ENCODE results near the gene IGF1. TPM values are rescaled to one million over a fixed set of nuclear protein-coding genes. Genes with fewer than 3 reads are reported as not detected.

IGF1 gene
- total RNA-seq, 2 donors from 2014 or later = 0.79 to 2.0 TPM

- Mint-ChIP-seq H3K27me3 (ENCODE audit: low read depth) (peaks cover 31% of the 10 kb centered on the region), H3K4me3 (no peak overlapping the region), H3K9me3 (peaks cover 2 to 3% of the 10 kb centered on the region in 2 donors), H3K27ac (no peak overlapping the region), H3K36me3 (ENCODE audit: insufficient read depth in 2 of 2) (no peaks in the 10 kb centered on the region), H3K4me1 (ENCODE audit: low read depth) (peaks cover 14% of the 10 kb centered on the region)
- no peak for ATAC-seq (replicated peaks in 1 of 2)
- no peak for DNase-seq
Measured at GRCh38 chr12:102406033-102406584, 74.3 kb downstream of the IGF1 start.

- DNase-seq (no peak), ATAC-seq (replicated peaks in 1 of 2) (no peak)
- H3K27ac Mint-ChIP-seq = no peak overlapping the region
- no peaks in the 10 kb centered on the region for H3K9me3 Mint-ChIP-seq
- peaks cover 30% of the 10 kb centered on the region for H3K27me3 Mint-ChIP-seq (ENCODE audit: low read depth)
- H3K4me3 Mint-ChIP-seq = no peak overlapping the region
- H3K36me3 Mint-ChIP-seq (ENCODE audit: insufficient read depth in 2 of 2) = peaks cover 0 to 2% of the 10 kb centered on the region in 2 donors
- no peaks in the 10 kb centered on the region for H3K4me1 Mint-ChIP-seq (ENCODE audit: low read depth)
Measured at GRCh38 chr12:102401087-102401486, 79.3 kb downstream of the IGF1 start.

DNA sequence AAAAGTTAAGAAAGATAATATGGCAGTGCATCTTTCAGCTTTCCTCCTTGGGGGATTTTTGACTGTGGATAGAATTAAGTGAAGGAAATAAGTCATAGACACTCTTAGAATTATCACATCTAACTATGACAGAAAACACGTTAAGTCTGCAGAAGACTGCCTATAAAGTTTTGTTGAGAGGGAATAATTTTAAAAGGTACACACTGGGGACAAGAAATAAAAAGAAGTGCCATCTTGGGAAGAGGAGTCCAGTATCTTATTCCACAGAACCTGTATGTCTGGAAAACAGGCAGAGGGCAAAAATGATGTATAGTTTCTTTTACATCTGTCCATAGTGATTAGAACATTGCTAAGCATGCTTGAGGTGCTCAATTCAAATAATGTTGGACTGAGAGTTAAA is 80.7 kb downstream of the IGF1 start:
- Mint-ChIP-seq H3K4me3 (no peak overlapping the region), H3K27ac (no peak overlapping the region), H3K36me3 (ENCODE audit: insufficient read depth in 2 of 2) (peaks cover 0 to 2% of the 10 kb centered on the region in 2 donors), H3K4me1 (ENCODE audit: low read depth) (no peaks in the 10 kb centered on the region), H3K9me3 (no peaks in the 10 kb centered on the region), H3K27me3 (ENCODE audit: low read depth) (peaks cover 28% of the 10 kb centered on the region)
- ATAC-seq (replicated peaks in 1 of 2) (peak in 1 of 2 donors; percentile 26), DNase-seq (no peak)

GRCh38 chr12:102396276-102396675 is 84.1 kb downstream of the IGF1 start:
- H3K36me3 Mint-ChIP-seq (ENCODE audit: insufficient read depth in 2 of 2) = peaks cover 0 to 2% of the 10 kb centered on the region in 2 donors
- H3K27me3 Mint-ChIP-seq (ENCODE audit: low read depth) = peaks cover 23% of the 10 kb centered on the region
- ATAC-seq (replicated peaks in 1 of 2) = no peak
- H3K4me3 Mint-ChIP-seq = no peak overlapping the region
- no peak for DNase-seq
- no peak overlapping the region for H3K27ac Mint-ChIP-seq
- no peaks in the 10 kb centered on the region for H3K4me1 Mint-ChIP-seq (ENCODE audit: low read depth)
- H3K9me3 Mint-ChIP-seq = no peaks in the 10 kb centered on the region

DNA sequence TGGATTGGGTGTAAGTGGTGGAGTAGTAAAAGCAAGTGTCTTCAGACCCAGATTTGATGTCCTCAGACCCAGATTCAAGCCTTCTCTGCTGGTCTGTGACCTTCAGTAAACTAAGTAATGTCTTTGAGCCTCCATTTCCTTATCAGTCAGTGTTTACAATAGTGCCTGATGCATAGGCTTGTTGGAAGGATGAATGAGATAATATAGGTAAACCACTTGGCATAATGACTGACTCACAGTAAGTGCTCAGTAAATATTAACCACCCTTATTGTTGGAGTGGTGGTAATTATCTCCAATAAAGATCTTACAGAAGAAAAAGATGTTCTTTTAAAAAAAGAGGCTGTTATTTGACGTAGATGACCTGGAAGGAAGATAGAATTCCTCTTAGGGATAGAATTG is 86.2 kb downstream of the IGF1 start:
- no peak overlapping the region for H3K4me3 Mint-ChIP-seq

DNA sequence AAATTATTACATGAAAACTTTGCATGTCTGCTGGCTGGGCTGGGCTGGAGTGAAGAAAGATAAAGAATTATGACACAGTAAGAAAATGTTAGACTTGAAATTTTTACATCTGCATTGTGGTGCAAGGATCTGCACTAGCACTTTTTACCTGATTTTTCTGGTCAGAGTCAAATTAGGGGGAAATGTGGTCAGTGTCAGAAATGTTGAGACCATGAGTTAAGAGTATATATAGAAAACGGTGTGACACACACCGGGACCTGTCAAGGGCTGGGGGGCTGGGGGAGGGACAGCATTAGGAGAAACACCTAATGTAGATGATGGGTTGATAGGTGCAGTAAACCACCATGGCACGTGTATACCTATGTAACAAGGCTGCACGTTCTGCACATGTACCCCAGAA is 90.3 kb downstream of the IGF1 start:
- Mint-ChIP-seq H3K36me3 (ENCODE audit: insufficient read depth in 2 of 2) (no peaks in the 10 kb centered on the region), H3K27me3 (ENCODE audit: low read depth) (peaks cover 46% of the 10 kb centered on the region)

More for the DNA sequence above, 86.2 kb downstream of the IGF1 start:
- Mint-ChIP-seq H3K4me1 (ENCODE audit: low read depth) (no peaks in the 10 kb centered on the region), H3K9me3 (no peaks in the 10 kb centered on the region), H3K27ac (no peak overlapping the region), H3K36me3 (ENCODE audit: insufficient read depth in 2 of 2) (peaks cover 0 to 2% of the 10 kb centered on the region in 2 donors), H3K27me3 (ENCODE audit: low read depth) (peaks cover 25% of the 10 kb centered on the region)
- DNase-seq = no peak
- no peak for ATAC-seq (replicated peaks in 1 of 2)

GRCh38 chr12:102388469-102388868 is 91.9 kb downstream of the IGF1 start:
- peaks cover 53% of the 10 kb centered on the region for H3K27me3 Mint-ChIP-seq (ENCODE audit: low read depth)
- peaks cover 6 to 11% of the 10 kb centered on the region in 2 donors for H3K9me3 Mint-ChIP-seq
- peaks cover 1 to 5% of the 10 kb centered on the region in 2 donors for H3K36me3 Mint-ChIP-seq (ENCODE audit: insufficient read depth in 2 of 2)
- ATAC-seq (replicated peaks in 1 of 2) (no peak), DNase-seq (no peak)
- no peak overlapping the region for H3K27ac Mint-ChIP-seq
- H3K4me1 Mint-ChIP-seq (ENCODE audit: low read depth) = no peaks in the 10 kb centered on the region
- no peak overlapping the region for H3K4me3 Mint-ChIP-seq

More for the DNA sequence above, 90.3 kb downstream of the IGF1 start:
- H3K27ac Mint-ChIP-seq = no peak overlapping the region
- peaks cover 4% of the 10 kb centered on the region in 2 donors for H3K9me3 Mint-ChIP-seq
- H3K4me1 Mint-ChIP-seq (ENCODE audit: low read depth) = no peaks in the 10 kb centered on the region
- ATAC-seq (replicated peaks in 1 of 2) = no peak
- DNase-seq = no peak
- no peak overlapping the region for H3K4me3 Mint-ChIP-seq

GRCh38 chr12:102385343-102385742 is 95.0 kb downstream of the IGF1 start:
- no peak overlapping the region for H3K4me3 Mint-ChIP-seq
- H3K4me1 Mint-ChIP-seq (ENCODE audit: low read depth) = no peaks in the 10 kb centered on the region
- peaks cover 56% of the 10 kb centered on the region for H3K27me3 Mint-ChIP-seq (ENCODE audit: low read depth)

GRCh38 chr12:102379346-102380162 is 100.8 kb downstream of the IGF1 start:
- peaks cover 2 to 4% of the 10 kb centered on the region in 2 donors for H3K36me3 Mint-ChIP-seq (ENCODE audit: insufficient read depth in 2 of 2)
- H3K27me3 Mint-ChIP-seq (ENCODE audit: low read depth) = peaks cover 23% of the 10 kb centered on the region

More at GRCh38 chr12:102385343-102385742, 95.0 kb downstream of the IGF1 start:
- ATAC-seq (replicated peaks in 1 of 2) (no peak), DNase-seq (no peak)
- Mint-ChIP-seq H3K9me3 (peaks cover 6 to 13% of the 10 kb centered on the region in 2 donors), H3K36me3 (ENCODE audit: insufficient read depth in 2 of 2) (peaks cover 1 to 5% of the 10 kb centered on the region in 2 donors), H3K27ac (no peak overlapping the region)

DNA sequence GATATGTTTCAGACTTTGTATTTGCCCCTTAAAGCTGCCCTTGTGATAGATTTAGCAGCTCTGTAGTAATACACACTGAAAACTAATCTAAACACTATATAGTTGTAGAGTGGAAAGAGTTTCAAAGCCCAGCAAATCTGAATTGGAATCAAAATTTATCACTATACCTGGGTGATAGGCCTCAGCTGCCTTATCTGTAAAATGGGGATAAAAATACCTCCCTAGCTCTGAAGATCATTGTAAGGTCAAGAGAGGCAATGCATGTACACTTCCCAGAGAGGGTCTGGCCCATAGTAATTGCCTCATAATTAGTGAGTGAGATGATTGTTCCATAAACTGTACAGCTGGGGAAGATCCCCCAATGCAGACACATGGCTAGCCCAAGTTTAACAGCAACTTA is 103.6 kb downstream of the IGF1 start:
- H3K4me3 Mint-ChIP-seq = no peak overlapping the region
- peaks cover 0 to 2% of the 10 kb centered on the region in 2 donors for H3K36me3 Mint-ChIP-seq (ENCODE audit: insufficient read depth in 2 of 2)
- ATAC-seq (replicated peaks in 1 of 2) (no peak), DNase-seq (no peak)
- peaks cover 8% of the 10 kb centered on the region for H3K4me1 Mint-ChIP-seq (ENCODE audit: low read depth)
- peaks cover 14% of the 10 kb centered on the region for H3K27me3 Mint-ChIP-seq (ENCODE audit: low read depth)
- peaks cover 0 to 4% of the 10 kb centered on the region in 2 donors for H3K9me3 Mint-ChIP-seq
- H3K27ac Mint-ChIP-seq = no peak overlapping the region

More at GRCh38 chr12:102379346-102380162, 100.8 kb downstream of the IGF1 start:
- Mint-ChIP-seq H3K9me3 (peaks cover 4 to 7% of the 10 kb centered on the region in 2 donors), H3K27ac (no peak overlapping the region), H3K4me1 (ENCODE audit: low read depth) (no peaks in the 10 kb centered on the region), H3K4me3 (no peak overlapping the region)
- DNase-seq = no peak
- no peak for ATAC-seq (replicated peaks in 1 of 2)

DNA sequence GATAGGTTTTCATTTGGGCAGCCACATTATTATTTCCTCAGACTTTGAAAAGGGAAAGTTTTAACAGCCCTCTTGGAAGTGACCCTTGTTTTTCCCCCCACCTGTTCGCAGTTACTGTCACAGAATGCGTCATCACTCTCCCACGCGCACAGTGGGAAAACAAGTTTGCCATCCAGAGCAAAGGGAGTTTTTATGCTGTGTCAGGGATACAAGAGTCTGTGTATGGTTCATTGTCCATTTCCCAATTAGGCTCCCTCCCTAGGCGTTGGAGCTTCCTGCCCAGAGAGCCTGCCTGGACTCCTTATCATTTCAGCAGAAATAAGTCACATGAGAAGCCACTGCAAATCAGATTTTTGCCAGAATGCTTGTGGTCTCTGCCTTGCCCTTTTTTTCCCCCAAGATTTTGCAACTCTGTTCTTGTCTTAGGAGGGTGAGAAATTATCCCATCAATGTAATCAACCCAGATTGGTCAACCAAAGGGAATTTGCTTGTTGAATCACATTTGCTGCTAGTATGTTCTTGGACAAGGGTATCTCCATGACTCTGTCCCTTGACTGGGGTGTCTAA is 104.1 kb downstream of the IGF1 start:
- no peak for ATAC-seq (replicated peaks in 1 of 2)
- Mint-ChIP-seq H3K9me3 (peaks cover 0 to 4% of the 10 kb centered on the region in 2 donors), H3K36me3 (ENCODE audit: insufficient read depth in 2 of 2) (peaks cover 0 to 2% of the 10 kb centered on the region in 2 donors), H3K27ac (no peak overlapping the region), H3K4me1 (ENCODE audit: low read depth) (peaks cover 13% of the 10 kb centered on the region), H3K4me3 (no peak overlapping the region), H3K27me3 (ENCODE audit: low read depth) (peaks cover 14% of the 10 kb centered on the region)
- DNase-seq = peak in 1 of 2 donors; percentile 10

DNA sequence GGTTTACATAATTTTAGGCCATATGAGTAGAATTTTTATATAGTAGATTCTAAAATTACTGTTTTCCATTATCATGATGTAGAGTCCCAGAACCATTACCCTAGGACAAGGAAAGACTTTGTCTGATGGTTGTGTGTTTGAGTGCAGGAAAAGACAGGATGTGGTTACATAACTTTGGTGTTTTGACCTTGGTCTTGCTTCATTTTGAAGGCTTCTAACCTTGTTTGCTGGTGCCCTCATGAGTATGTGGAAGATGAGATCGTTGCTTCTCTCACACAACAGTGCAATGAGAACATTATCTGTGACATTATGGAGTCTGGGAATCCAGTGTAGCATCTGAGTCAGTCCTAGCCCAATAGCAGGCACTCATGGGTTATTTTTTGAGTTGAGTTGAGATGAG is 106.2 kb downstream of the IGF1 start:
- Mint-ChIP-seq H3K9me3 (peaks cover 0 to 4% of the 10 kb centered on the region in 2 donors), H3K4me3 (no peak overlapping the region), H3K36me3 (ENCODE audit: insufficient read depth in 2 of 2) (peaks cover 0 to 2% of the 10 kb centered on the region in 2 donors), H3K27me3 (ENCODE audit: low read depth) (peaks cover 7% of the 10 kb centered on the region), H3K27ac (no peak overlapping the region), H3K4me1 (ENCODE audit: low read depth) (peaks cover 21% of the 10 kb centered on the region)
- DNase-seq (no peak), ATAC-seq (replicated peaks in 1 of 2) (no peak)

GRCh38 chr12:102372087-102372486 is 108.3 kb downstream of the IGF1 start:
- H3K4me3 Mint-ChIP-seq = no peak overlapping the region
- DNase-seq (no peak), ATAC-seq (replicated peaks in 1 of 2) (no peak)
- H3K27ac Mint-ChIP-seq = no peak overlapping the region
- H3K9me3 Mint-ChIP-seq = peaks cover 4 to 8% of the 10 kb centered on the region in 2 donors
- peaks cover 2% of the 10 kb centered on the region in 2 donors for H3K36me3 Mint-ChIP-seq (ENCODE audit: insufficient read depth in 2 of 2)
- peaks cover 21% of the 10 kb centered on the region for H3K4me1 Mint-ChIP-seq (ENCODE audit: low read depth)
- H3K27me3 Mint-ChIP-seq (ENCODE audit: low read depth) = peaks cover 8% of the 10 kb centered on the region

All from activated T-cell treated with anti-CD3 and anti-CD28 coated beads, Interleukin-2, amount 50 U/mL, for 72 hours (primary cell).